ENCODE results near the gene PSME4.
"Not testable (repeated sequence)": the region's sequence is repeated elsewhere in the genome, so short reads cannot be mapped to it uniquely, and the experiment has no call there.

The PSME4 gene

GRCh38 chr2:53961478-53962216 is 9.1 kb downstream of the PSME4 start:
- DNase-seq (ENCODE audit: low spot score): not testable (repeated sequence)

GRCh38 chr2:53960476-53960875 is 10.3 kb downstream of the PSME4 start:
- no peak for DNase-seq (ENCODE audit: low spot score)

- no peak for DNase-seq (ENCODE audit: low spot score)
Measured at GRCh38 chr2:53958443-53958842, 12.3 kb downstream of the PSME4 start.

- no peak for DNase-seq (ENCODE audit: low spot score)
Measured at GRCh38 chr2:53952519-53952918, 18.3 kb downstream of the PSME4 start.

GRCh38 chr2:53949457-53949856 is 21.3 kb downstream of the PSME4 start:
- DNase-seq (ENCODE audit: low spot score): no peak

GRCh38 chr2:53945538-53945937 is 25.3 kb downstream of the PSME4 start:
- no peak for DNase-seq (ENCODE audit: low spot score)

GRCh38 chr2:53944542-53944941 is 26.3 kb downstream of the PSME4 start:
- DNase-seq (ENCODE audit: low spot score): no peak

- DNase-seq (ENCODE audit: low spot score): no peak
Measured at GRCh38 chr2:53942280-53942679, 28.5 kb downstream of the PSME4 start.

GRCh38 chr2:53941749-53942148 is 29.0 kb downstream of the PSME4 start:
- no peak for DNase-seq (ENCODE audit: low spot score)

GRCh38 chr2:53939656-53940055 is 31.1 kb downstream of the PSME4 start:
- no peak for DNase-seq (ENCODE audit: low spot score)

GRCh38 chr2:53938904-53939303 is 31.9 kb downstream of the PSME4 start:
- DNase-seq (ENCODE audit: low spot score): no peak

- DNase-seq (ENCODE audit: low spot score): no peak
Measured at GRCh38 chr2:53933329-53933728, 37.5 kb downstream of the PSME4 start.

GRCh38 chr2:53926321-53926720 is 44.5 kb downstream of the PSME4 start:
- not testable (repeated sequence) for DNase-seq (ENCODE audit: low spot score)

GRCh38 chr2:53913721-53914120 is 57.1 kb downstream of the PSME4 start:
- DNase-seq (ENCODE audit: low spot score): no peak

GRCh38 chr2:53911434-53912189 is 59.2 kb downstream of the PSME4 start:
- DNase-seq (ENCODE audit: low spot score): no peak

GRCh38 chr2:53907582-53907981 is 63.2 kb downstream of the PSME4 start:
- DNase-seq (ENCODE audit: low spot score): no peak

- no peak for DNase-seq (ENCODE audit: low spot score)
Measured at GRCh38 chr2:53905396-53905795, 65.4 kb downstream of the PSME4 start.

- no peak for DNase-seq (ENCODE audit: low spot score)
Measured at GRCh38 chr2:53903011-53903410, 67.8 kb downstream of the PSME4 start.

- DNase-seq (ENCODE audit: low spot score): no peak
Measured at GRCh38 chr2:53901192-53901591, 69.6 kb downstream of the PSME4 start.

- DNase-seq (ENCODE audit: low spot score): no peak
Measured at GRCh38 chr2:53896864-53897263, 73.9 kb downstream of the PSME4 start.

- DNase-seq (ENCODE audit: low spot score): no peak
Measured at GRCh38 chr2:53886406-53887280, 84.2 kb downstream of the PSME4 start.

- DNase-seq (ENCODE audit: low spot score): no peak
Measured at GRCh38 chr2:53884883-53885282, 85.9 kb downstream of the PSME4 start.

- no peak for DNase-seq (ENCODE audit: low spot score)
Measured at GRCh38 chr2:53881986-53882385, 88.8 kb downstream of the PSME4 start.

Data from hematopoietic multipotent progenitor cell treated with erythropoietin and hydrocortisone succinate and interleukin-3 and kit ligand, for 15 days (in vitro differentiated cells).